ENCODE measurements around the gene TP53I13. TPM values are rescaled to one million over a fixed set of nuclear protein-coding genes. Genes with fewer than 3 reads are reported as not detected.
A peak's percentile ranks its signal among the peaks of the same experiment; 100 is the strongest.

Gene TP53I13
- total RNA-seq (2022) (29.6 and 34.5 TPM in 2 replicates), Bru-seq, nascent RNA (percentile 45 among the genes with signal in this experiment), BruChase-seq, experiment 1, labeled RNA remaining after a 6-hour chase (percentile 75 among the genes with signal in this experiment), BruChase-seq, experiment 2, labeled RNA remaining after a 2-hour chase (percentile 53 among the genes with signal in this experiment)
- long read RNA-seq, transcript TP53I13-201 (7 exons, 1,530 nt) = major isoform, 66 of 85 reads
- long read RNA-seq, partial matches to known transcripts = 9 of 85 reads
- long read RNA-seq, other reads (novel, unspliced or antisense) = 8 of 85 reads

GRCh38 chr17:29568331-29569244 is at the start of gene TP53I13:
Gene TP53I13 (plus strand): TSS chr17:29568701. CDS start chr17:29568759, 58 bp downstream.
- CTCF ChIA-PET = interaction anchor here (0.6 to 9.2 kb wide), 7 partner anchors 13 to 199 kb away, joined by 3 to 57 read pairs (median 4); partner anchors contain the start of gene ANKRD13B
- intact Hi-C loops (cut with micrococcal nuclease) = loop anchor here (2.0 kb wide), 1 partner anchor 22 kb away; no protein-coding TSS in a partner anchor
- H3K27ac Mint-ChIP-seq (ENCODE audit: low read depth, unreplicated experiment) = peak within 1 kb of the TSS; percentile 78
- no peaks in the 10 kb centered on the region for H3K9me3 Mint-ChIP-seq (ENCODE audit: unreplicated experiment)
- peaks cover 14% of the 10 kb centered on the region for H3K4me1 Mint-ChIP-seq (ENCODE audit: insufficient read depth, unreplicated experiment)
- H3K36me3 Mint-ChIP-seq (ENCODE audit: insufficient read depth, unreplicated experiment) = peaks cover 15% of the 10 kb centered on the region
- no TSS peak for BruUV-seq (replicated peaks)
- peak; percentile 78 for DNase-seq (ENCODE audit: unreplicated experiment)
- no peak for TF ChIP-seq CTCF (IDR thresholded peaks at IDR 0.05; ENCODE audit: unreplicated experiment)
- POLR2A ChIA-PET = interaction anchor here (0.6 to 5.8 kb wide), 21 partner anchors 13 to 422 kb away, joined by 3 to 43 read pairs (median 4); partner anchors contain the start of genes ANKRD13B, NUFIP2, SSH2 and TAOK1
- peak within 1 kb of the TSS; percentile 80 for H3K4me3 Mint-ChIP-seq (ENCODE audit: unreplicated experiment)
- H3K27me3 Mint-ChIP-seq (ENCODE audit: insufficient read depth, unreplicated experiment) = no peaks in the 10 kb centered on the region

- H3K27ac Mint-ChIP-seq (ENCODE audit: low read depth, unreplicated experiment) = no peak overlapping the region
- DNase-seq (ENCODE audit: unreplicated experiment) = no peak
- intact Hi-C loops (cut with micrococcal nuclease) = no loop called here
- H3K36me3 Mint-ChIP-seq (ENCODE audit: insufficient read depth, unreplicated experiment) = peaks cover 74% of the 10 kb centered on the region
- H3K9me3 Mint-ChIP-seq (ENCODE audit: unreplicated experiment) = no peaks in the 10 kb centered on the region
- no peaks in the 10 kb centered on the region for H3K27me3 Mint-ChIP-seq (ENCODE audit: insufficient read depth, unreplicated experiment)
- CTCF ChIA-PET = interaction anchor here (0.7 to 2.8 kb wide), 2 partner anchors 155 to 230 kb away, joined by 5 to 12 read pairs; no protein-coding TSS in a partner anchor
- H3K4me1 Mint-ChIP-seq (ENCODE audit: insufficient read depth, unreplicated experiment) = no peaks in the 10 kb centered on the region
- H3K4me3 Mint-ChIP-seq (ENCODE audit: unreplicated experiment) = no peak overlapping the region
- no TSS peak for BruUV-seq (replicated peaks)
- TF ChIP-seq CTCF (IDR thresholded peaks at IDR 0.05; ENCODE audit: unreplicated experiment) = no peak
- POLR2A ChIA-PET = interaction anchor here (0.6 kb wide), 2 partner anchors 10 to 134 kb away, joined by 3 read pairs; partner anchors contain the start of gene TAOK1
These were observed 43.8 kb upstream of the TP53I13 start for GRCh38 chr17:29524692-29525091.

- Mint-ChIP-seq H3K27ac (ENCODE audit: low read depth, unreplicated experiment) (no peak overlapping the region), H3K4me3 (ENCODE audit: unreplicated experiment) (no peak overlapping the region), H3K36me3 (ENCODE audit: insufficient read depth, unreplicated experiment) (peaks cover 82% of the 10 kb centered on the region), H3K27me3 (ENCODE audit: insufficient read depth, unreplicated experiment) (no peaks in the 10 kb centered on the region), H3K9me3 (ENCODE audit: unreplicated experiment) (no peaks in the 10 kb centered on the region), H3K4me1 (ENCODE audit: insufficient read depth, unreplicated experiment) (no peaks in the 10 kb centered on the region)
- no peak for TF ChIP-seq CTCF (IDR thresholded peaks at IDR 0.05; ENCODE audit: unreplicated experiment)
- ChIA-PET POLR2A (no interaction called here), CTCF (interaction anchor here (0.6 to 1.2 kb wide), 3 partner anchors 46 to 156 kb away, joined by 3 to 9 read pairs (median 5); no protein-coding TSS in a partner anchor)
- DNase-seq (ENCODE audit: unreplicated experiment) = no peak
- intact Hi-C loops (cut with micrococcal nuclease) = no loop called here
- no TSS peak for BruUV-seq (replicated peaks)
These were observed 42.2 kb upstream of the TP53I13 start for GRCh38 chr17:29526322-29526721.
